Stimulated activated CD8-positive, alpha-beta memory T cell treated with anti-CD3 and anti-CD28 coated beads, Interleukin-15, amount 100 ng/mL, for 1 hour (primary cell): ENCODE data around the gene MLLT10.
"Not testable (repeated sequence)": the region's sequence is repeated elsewhere in the genome, so short reads cannot be mapped to it uniquely, and the experiment has no call there.

Experiments
- DNase-seq: peaks from one replicate; pipeline ENCODE4 v3.0.0-alpha.2; 2020; ENCODE audit warnings: low read depth

Gene MLLT10

GRCh38 chr10:21528236-21529031 lies 5.6 kb upstream of the MLLT10 start:
- DNase-seq: no peak

GRCh38 chr10:21529032-21529910 lies 4.8 kb upstream of the MLLT10 start:
- no peak for DNase-seq

GRCh38 chr10:21530168-21530567 lies 3.9 kb upstream of the MLLT10 start:
- no peak for DNase-seq

GRCh38 chr10:21530641-21531040 lies 3.4 kb upstream of the MLLT10 start:
- DNase-seq: no peak

- DNase-seq: no peak
These were observed 2.9 kb upstream of the MLLT10 start for GRCh38 chr10:21531164-21531563.

- DNase-seq: no peak
These were observed 1.2 kb upstream of the MLLT10 start for GRCh38 chr10:21532694-21533466.

- no peak for DNase-seq
These were observed 201 bp downstream of the MLLT10 start for GRCh38 chr10:21534280-21534586.

- DNase-seq: no peak
These were observed 817 bp downstream of the MLLT10 start for GRCh38 chr10:21534604-21535493.

- no peak for DNase-seq
These were observed 1.5 kb downstream of the MLLT10 start for GRCh38 chr10:21535494-21535965.

- not testable (repeated sequence) for DNase-seq
These were observed 1.9 kb downstream of the MLLT10 start for GRCh38 chr10:21535976-21536375.

GRCh38 chr10:21536874-21537273 lies 2.8 kb downstream of the MLLT10 start:
- DNase-seq: no peak

GRCh38 chr10:21540701-21541100 lies 6.7 kb downstream of the MLLT10 start:
- DNase-seq: not testable (repeated sequence)

- DNase-seq: no peak
These were observed 13.2 kb downstream of the MLLT10 start for GRCh38 chr10:21547246-21547645.

- no peak for DNase-seq
These were observed 18.6 kb downstream of the MLLT10 start for GRCh38 chr10:21552638-21553037.

- no peak for DNase-seq
These were observed 22.5 kb downstream of the MLLT10 start for GRCh38 chr10:21556527-21556926.

- not testable (repeated sequence) for DNase-seq
These were observed 25.0 kb downstream of the MLLT10 start for GRCh38 chr10:21558984-21559383.

- no peak for DNase-seq
These were observed 36.9 kb downstream of the MLLT10 start for GRCh38 chr10:21570761-21571521.

- no peak for DNase-seq
These were observed 38.5 kb downstream of the MLLT10 start for GRCh38 chr10:21572578-21572977.

- DNase-seq: not testable (repeated sequence)
These were observed 40.5 kb downstream of the MLLT10 start for GRCh38 chr10:21574514-21574913.

- DNase-seq: no peak
These were observed 45.3 kb downstream of the MLLT10 start for GRCh38 chr10:21579291-21579690.
